Endothelial cell (in vitro differentiated cells): ENCODE measurements around the gene CYBB. TPM values are rescaled to one million over a fixed set of nuclear protein-coding genes. Genes with fewer than 3 reads are reported as not detected.

Experiments used
- DNase-seq: peaks from one replicate; pipeline ENCODE4 v3.0.0; 2021; ENCODE audit warnings: low spot score
- H3K27ac Mint-ChIP-seq: one replicate; pipeline ENCODE4 v1.8.0; 2021; ENCODE audit warnings: mixed read lengths, inconsistent platforms; ENCODE audit not compliant: unreplicated experiment
- H3K27me3 Mint-ChIP-seq: one replicate; pipeline ENCODE4 v1.8.0; 2021; ENCODE audit warnings: mild to moderate bottlenecking, moderate library complexity, mixed read lengths, inconsistent platforms; ENCODE audit not compliant: unreplicated experiment
- H3K36me3 Mint-ChIP-seq: one replicate; pipeline ENCODE4 v1.8.0; 2021; ENCODE audit warnings: mild to moderate bottlenecking, low read depth, mixed read lengths, inconsistent platforms; ENCODE audit not compliant: unreplicated experiment
- H3K4me1 Mint-ChIP-seq: one replicate; pipeline ENCODE4 v1.8.0; 2021; ENCODE audit warnings: mild to moderate bottlenecking, mixed read lengths, inconsistent platforms; ENCODE audit not compliant: unreplicated experiment
- H3K4me3 Mint-ChIP-seq: one replicate; pipeline ENCODE4 v1.8.0; 2021; ENCODE audit warnings: mild to moderate bottlenecking, mixed read lengths, inconsistent platforms; ENCODE audit not compliant: unreplicated experiment
- H3K9me3 Mint-ChIP-seq: one replicate; pipeline ENCODE4 v1.8.0; 2021; ENCODE audit warnings: mixed read lengths, inconsistent platforms; ENCODE audit not compliant: unreplicated experiment
- CTCF ChIP-seq: fragments of 200-600 bp; sonication (generic); IDR thresholded peaks from one replicate; pipeline ENCODE4 v1.5.0; 2021; ENCODE audit warnings: antibody characterized with exemption; ENCODE audit not compliant: unreplicated experiment
- total RNA-seq: library from RNA; stranded (reverse); fragmentation: NEBNext Ultra II Directional; extraction: Animal tissue kit (Norgen Biotek cat#: 25700); gene quantifications from one replicate; pipeline ENCODE4 v1.2.1, GENCODE V29; 2021; ENCODE audit not compliant: unreplicated experiment

CYBB gene
- total RNA-seq, 1 donor from 2014 or later: not detected

- no peak for TF ChIP-seq CTCF
- H3K9me3 Mint-ChIP-seq: no peaks in the 10 kb centered on the region
- H3K27ac Mint-ChIP-seq: no peak overlapping the region
- no peaks in the 10 kb centered on the region for H3K36me3 Mint-ChIP-seq
- no peaks in the 10 kb centered on the region for H3K27me3 Mint-ChIP-seq
- DNase-seq: no peak
- H3K4me3 Mint-ChIP-seq: no peak overlapping the region
- no peaks in the 10 kb centered on the region for H3K4me1 Mint-ChIP-seq
Measured at GRCh38 chrX:37862851-37863250, 83.0 kb downstream of the CYBB start.

Other genes with a start within 250 kb of the CYBB start
- 0.46 TPM for gene LANCL3, start 208.4 kb upstream of the CYBB start, total RNA-seq
- gene XK, start 94.3 kb upstream of the CYBB start, total RNA-seq: 0.31 TPM
- gene DYNLT3, start 67.5 kb downstream of the CYBB start, total RNA-seq: 13.4 TPM
- not detected for gene SYTL5, start 226.5 kb downstream of the CYBB start, total RNA-seq